ENCODE results near the gene SLC25A46. TPM values are rescaled to one million over a fixed set of nuclear protein-coding genes. Genes with fewer than 3 reads are reported as not detected.

Gene SLC25A46
- total and polyA plus RNA-seq, 2 donors (not counting 1 experiment from before 2014, with no cell fraction given): 17.6 to 36.9 TPM

- POLR2A ChIA-PET: no interaction called here
- Histone ChIP-seq H4K20me1 (ENCODE audit: control insufficient read depth, insufficient read depth, low read length, poor library complexity, severe bottlenecking) (no peaks in the 10 kb centered on the region), H3K36me3 (replicated peaks in 1 of 2; ENCODE audit: control extremely low read depth in 1 of 2, control insufficient read depth in 1 of 2, extremely low read depth in 1 of 2, insufficient read depth in 2 of 2, low read length in 1 of 2) (peaks cover 12 to 42% of the 10 kb centered on the region in 2 experiments), H3K4me1 (ENCODE audit: control insufficient read depth in 2 of 2, insufficient read depth in 2 of 2, low read length in 2 of 2) (peaks cover 0 to 7% of the 10 kb centered on the region in 2 donors), H3K79me2 (ENCODE audit: control insufficient read depth, insufficient read depth, low read length) (peaks cover 4% of the 10 kb centered on the region), H3K9me3 (ENCODE audit: control extremely low read depth in 1 of 3, control insufficient read depth in 2 of 3, insufficient read depth in 1 of 3, low read length in 2 of 3) (no peaks in the 10 kb centered on the region), H3K27ac (ENCODE audit: low read length in 2 of 2) (no peak overlapping the region), H3K9ac (ENCODE audit: low read length) (no peak overlapping the region), H3K4me2 (replicated peaks; ENCODE audit: low read depth, low read length, poor library complexity, severe bottlenecking) (no peak overlapping the region), H2AFZ (ENCODE audit: insufficient read depth, low read depth, low read length, poor library complexity, severe bottlenecking) (no peak overlapping the region), H3K4me3 (ENCODE audit: control extremely low read depth in 1 of 5, extremely low read depth in 1 of 5, insufficient read depth in 1 of 5, low read depth in 2 of 5, low read length in 4 of 5) (no peak overlapping the region), H3K27me3 (replicated peaks in 1 of 4; ENCODE audit: control extremely low read depth in 1 of 4, control insufficient read depth in 3 of 4, insufficient read depth in 4 of 4, low read length in 3 of 4) (no peaks in the 10 kb centered on the region)
- WGBS (ENCODE audit: insufficient coverage): no CpG with 5 or more reads among the region's 2 CpGs
- no peak for TF ChIP-seq EZH2 (IDR thresholded peaks at IDR 0.05; ENCODE audit: borderline replicate concordance, insufficient read depth, low read depth, low read length, poor library complexity, severe bottlenecking)
- no peak for TF ChIP-seq CTCF (IDR thresholded peaks at IDR 0.05)
- H3K27ac Mint-ChIP-seq: no peak overlapping the region
- no peak for DNase-seq
- H3K27me3 Mint-ChIP-seq: no peaks in the 10 kb centered on the region
- H3K9me3 Mint-ChIP-seq (ENCODE audit: insufficient read depth): no peaks in the 10 kb centered on the region
- CTCF ChIA-PET: no interaction called here
- H3K4me3 Mint-ChIP-seq: no peak overlapping the region
- no peak for ATAC-seq (ENCODE audit: low read depth)
- intact Hi-C loops (cut with micrococcal nuclease): no loop called here
- H3K4me1 Mint-ChIP-seq: peaks cover 20% of the 10 kb centered on the region
Measured at GRCh38 chr5:110753600-110753999, 14.8 kb downstream of the SLC25A46 start.

DNA sequence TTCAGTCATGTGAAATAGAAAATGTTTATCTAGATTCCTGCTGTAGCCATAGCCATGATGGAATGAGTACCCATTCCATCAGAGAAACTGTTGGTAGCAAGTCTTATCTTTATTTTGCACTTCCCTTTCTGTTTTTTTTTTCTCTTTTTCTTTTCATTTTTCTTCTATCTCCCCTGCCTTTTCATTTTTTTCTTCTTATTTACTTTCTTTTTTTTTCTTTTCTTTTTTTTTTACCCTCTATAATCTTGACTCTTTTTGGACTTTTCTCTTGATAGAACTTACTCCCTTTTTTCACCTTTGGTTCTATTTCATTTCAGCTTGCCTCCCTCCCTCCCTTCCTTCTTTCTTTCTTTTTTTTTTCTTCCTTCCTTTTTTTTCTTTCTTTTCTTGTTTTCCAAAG, 15.4 kb downstream of the SLC25A46 start:
- Histone ChIP-seq H3K36me3 (replicated peaks in 1 of 2; ENCODE audit: control extremely low read depth in 1 of 2, control insufficient read depth in 1 of 2, extremely low read depth in 1 of 2, insufficient read depth in 2 of 2, low read length in 1 of 2) (peaks cover 14 to 40% of the 10 kb centered on the region in 2 experiments), H3K4me3 (ENCODE audit: control extremely low read depth in 1 of 5, extremely low read depth in 1 of 5, insufficient read depth in 1 of 5, low read depth in 2 of 5, low read length in 4 of 5) (no peak overlapping the region)
- H3K27me3 Mint-ChIP-seq: no peaks in the 10 kb centered on the region

More for the DNA sequence above, 15.4 kb downstream of the SLC25A46 start:
- H3K4me3 Mint-ChIP-seq: no peak overlapping the region
- no peaks in the 10 kb centered on the region for H3K9me3 ChIP-seq (ENCODE audit: control extremely low read depth in 1 of 3, control insufficient read depth in 2 of 3, insufficient read depth in 1 of 3, low read length in 2 of 3)
- H2AFZ ChIP-seq (ENCODE audit: insufficient read depth, low read depth, low read length, poor library complexity, severe bottlenecking): no peak overlapping the region
- no peaks in the 10 kb centered on the region for H3K9me3 Mint-ChIP-seq (ENCODE audit: insufficient read depth)
- H3K9ac ChIP-seq (ENCODE audit: low read length): no peak overlapping the region
- no peak for DNase-seq
- no peaks in the 10 kb centered on the region for H4K20me1 ChIP-seq (ENCODE audit: control insufficient read depth, insufficient read depth, low read length, poor library complexity, severe bottlenecking)
- H3K27ac Mint-ChIP-seq: no peak overlapping the region
- no peak for ATAC-seq (ENCODE audit: low read depth)
- peaks cover 0 to 7% of the 10 kb centered on the region in 2 donors for H3K4me1 ChIP-seq (ENCODE audit: control insufficient read depth in 2 of 2, insufficient read depth in 2 of 2, low read length in 2 of 2)
- intact Hi-C loops (cut with micrococcal nuclease): no loop called here
- TF ChIP-seq EZH2 (IDR thresholded peaks at IDR 0.05; ENCODE audit: borderline replicate concordance, insufficient read depth, low read depth, low read length, poor library complexity, severe bottlenecking) (no peak), CTCF (IDR thresholded peaks at IDR 0.05) (no peak)
- no peak overlapping the region for H3K27ac ChIP-seq (ENCODE audit: low read length in 2 of 2)
- peaks cover 4% of the 10 kb centered on the region for H3K79me2 ChIP-seq (ENCODE audit: control insufficient read depth, insufficient read depth, low read length)
- H3K27me3 ChIP-seq (replicated peaks in 1 of 4; ENCODE audit: control extremely low read depth in 1 of 4, control insufficient read depth in 3 of 4, insufficient read depth in 4 of 4, low read length in 3 of 4): no peaks in the 10 kb centered on the region
- CTCF ChIA-PET: no interaction called here
- H3K4me2 ChIP-seq (replicated peaks; ENCODE audit: low read depth, low read length, poor library complexity, severe bottlenecking): no peak overlapping the region
- POLR2A ChIA-PET: no interaction called here
- peaks cover 20% of the 10 kb centered on the region for H3K4me1 Mint-ChIP-seq

Measured in B cell (primary cell).